Skeletal muscle satellite cell (primary cell): ENCODE measurements around the gene PPP1R16B.
A peak's percentile ranks its signal among the peaks of the same experiment; 100 is the strongest.
"Not testable (repeated sequence)": the region's sequence is repeated elsewhere in the genome, so short reads cannot be mapped to it uniquely, and the experiment has no call there.

Source experiments
- H3K27me3 ChIP-seq: 2 replicates; pipeline ENCODE4 v1.7.0; 2013; ENCODE audit warnings: low read length; ENCODE audit not compliant: control insufficient read depth, insufficient read depth
- H3K36me3 ChIP-seq: 2 replicates; pipeline ENCODE4 v1.7.0; 2013; ENCODE audit warnings: mild to moderate bottlenecking, control low read depth, low read length; ENCODE audit not compliant: insufficient read depth
- H3K4me1 ChIP-seq: 2 replicates; pipeline ENCODE4 v1.7.0; 2013; ENCODE audit warnings: low read length; ENCODE audit not compliant: control insufficient read depth, insufficient read depth
- H3K4me2 ChIP-seq: 2 replicates; pipeline ENCODE4 v1.7.0; 2013; ENCODE audit warnings: mild to moderate bottlenecking, low read length
- H3K4me3 ChIP-seq: 2 replicates; pipeline ENCODE4 v1.7.0; 2013; ENCODE audit warnings: low read length
- H3K9ac ChIP-seq: 2 replicates; pipeline ENCODE4 v1.7.0; 2013; ENCODE audit warnings: mild to moderate bottlenecking, low read depth, low read length, moderate library complexity
- H3K9me3 ChIP-seq: replicated peaks from 2 replicates; pipeline ENCODE4 v1.7.0; 2013; ENCODE audit warnings: mild to moderate bottlenecking, control low read depth, low read length

The PPP1R16B gene

DNA sequence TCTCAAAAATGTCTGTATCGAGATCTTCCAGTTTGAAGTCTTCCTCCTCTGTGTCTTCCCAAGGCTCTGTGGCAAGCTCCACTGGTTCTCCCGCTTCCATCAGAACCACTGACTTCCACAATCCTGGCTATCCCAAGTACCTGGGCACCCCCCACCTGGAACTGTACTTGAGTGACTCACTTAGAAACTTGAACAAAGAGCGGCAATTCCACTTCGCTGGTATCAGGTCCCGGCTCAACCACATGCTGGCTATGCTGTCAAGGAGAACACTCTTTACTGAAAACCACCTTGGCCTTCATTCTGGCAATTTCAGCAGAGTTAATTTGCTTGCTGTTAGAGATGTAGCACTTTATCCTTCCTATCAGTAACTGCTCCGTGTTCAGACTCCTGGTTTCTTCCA, 146.7 kb downstream of the PPP1R16B start:
- Histone ChIP-seq H3K36me3 (peaks cover 25% of the 10 kb centered on the region), H3K9me3 (no peaks in the 10 kb centered on the region), H3K4me2 (no peak overlapping the region), H3K4me3 (no peak overlapping the region), H3K9ac (no peak overlapping the region), H3K4me1 (no peaks in the 10 kb centered on the region), H3K27me3 (no peaks in the 10 kb centered on the region)

DNA sequence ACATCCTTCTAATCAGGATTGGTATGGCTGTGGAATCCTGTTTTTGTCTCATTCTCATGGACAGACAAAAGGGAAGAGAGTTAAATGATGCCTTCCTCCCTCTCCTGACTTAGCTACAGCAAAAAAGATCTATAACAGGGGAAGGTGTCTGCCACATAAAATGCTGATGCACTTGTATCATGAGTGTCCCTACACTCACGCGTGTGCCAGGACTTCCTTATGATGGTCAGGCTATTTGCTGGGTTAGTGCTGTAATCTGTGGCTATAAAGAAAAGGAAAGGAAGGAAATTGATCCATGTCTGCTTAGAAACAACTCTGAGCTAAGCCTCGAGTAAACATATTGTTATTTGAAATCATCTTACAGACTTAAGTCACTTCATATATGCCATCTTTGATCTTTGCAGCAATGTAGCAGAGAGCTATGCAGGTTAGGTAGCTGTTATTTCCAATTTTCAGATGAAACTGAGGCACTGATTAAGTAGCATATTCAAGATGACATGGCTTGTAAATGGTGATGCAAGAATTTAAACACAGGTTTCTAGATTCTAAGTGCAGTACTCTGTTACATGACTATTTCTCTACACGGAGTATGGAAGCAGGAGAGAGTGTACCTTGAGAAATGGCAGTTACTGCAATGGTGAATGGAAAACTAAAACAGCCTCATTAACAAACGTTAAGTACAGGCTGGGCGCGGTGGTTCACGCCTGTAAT, 148.3 kb downstream of the PPP1R16B start:
- Histone ChIP-seq H3K4me3 (no peak overlapping the region), H3K4me2 (no peak overlapping the region)

DNA sequence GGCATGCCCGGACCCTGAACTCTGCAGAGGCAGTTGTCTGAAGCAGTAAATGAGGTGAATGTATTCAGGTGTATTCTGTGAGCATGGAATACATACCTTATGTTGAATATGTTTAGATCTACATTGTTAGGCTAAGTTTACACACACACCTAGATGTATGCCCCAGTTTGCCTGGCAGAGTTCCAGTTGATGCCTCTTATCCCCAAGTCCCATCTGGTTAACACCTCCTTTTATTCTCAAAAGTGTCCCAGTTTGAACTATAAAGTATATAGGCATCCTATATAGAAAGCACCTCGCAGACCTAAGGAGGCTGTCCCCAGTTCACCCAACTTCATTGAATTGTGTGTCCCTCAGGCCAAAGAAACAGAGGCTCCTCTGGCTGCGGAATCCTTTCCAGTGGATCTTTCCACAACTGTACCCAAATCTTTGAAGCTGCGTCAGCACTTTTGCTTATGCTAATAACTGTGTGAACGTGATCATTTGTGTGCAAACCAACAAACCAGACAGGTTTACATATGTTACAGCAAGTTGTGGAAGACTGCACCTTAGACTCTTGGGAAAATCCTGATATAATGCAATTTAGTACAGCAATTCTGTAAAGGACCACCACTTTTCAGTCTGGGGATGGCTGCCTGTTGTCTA, 151.9 kb downstream of the PPP1R16B start:
- no peak overlapping the region for H3K4me2 ChIP-seq

More for the DNA sequence above, 148.3 kb downstream of the PPP1R16B start:
- H3K9ac ChIP-seq: no peak overlapping the region
- H3K9me3 ChIP-seq: no peaks in the 10 kb centered on the region
- no peaks in the 10 kb centered on the region for H3K27me3 ChIP-seq
- H3K4me1 ChIP-seq: no peaks in the 10 kb centered on the region
- peaks cover 17% of the 10 kb centered on the region for H3K36me3 ChIP-seq

DNA sequence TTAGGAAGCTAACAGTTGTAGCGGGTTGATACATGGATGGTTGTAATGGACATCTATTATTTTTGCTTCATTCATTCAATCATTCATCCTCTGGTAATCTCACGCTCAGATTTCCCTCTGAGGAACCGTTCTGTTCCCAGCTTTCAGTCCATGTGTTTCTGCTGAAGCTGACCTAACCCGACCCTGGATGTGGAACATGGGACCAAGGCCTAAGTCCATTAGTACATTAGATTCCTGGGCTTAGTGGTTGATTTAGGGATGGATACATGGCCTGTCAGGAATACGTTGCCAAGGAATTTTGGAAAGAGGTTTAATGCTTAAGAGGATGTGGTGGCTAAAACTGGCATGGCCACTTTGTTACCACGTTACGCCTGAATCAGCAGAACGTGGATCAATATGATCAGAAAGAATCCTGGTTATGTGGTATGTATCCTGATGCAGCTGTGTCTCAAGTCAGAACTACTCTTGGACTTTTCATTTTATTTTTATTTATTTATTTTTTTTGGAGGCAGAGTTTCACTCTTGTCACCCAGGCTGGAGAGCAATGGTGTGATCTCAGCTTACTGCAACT, 152.5 kb downstream of the PPP1R16B start:
- no peak overlapping the region for H3K9ac ChIP-seq
- H3K9me3 ChIP-seq: no peaks in the 10 kb centered on the region
- no peaks in the 10 kb centered on the region for H3K36me3 ChIP-seq
- no peak overlapping the region for H3K4me3 ChIP-seq
- no peak overlapping the region for H3K4me2 ChIP-seq
- no peaks in the 10 kb centered on the region for H3K27me3 ChIP-seq
- peaks cover 9% of the 10 kb centered on the region for H3K4me1 ChIP-seq

More for the DNA sequence above, 151.9 kb downstream of the PPP1R16B start:
- H3K4me1 ChIP-seq: peaks cover 7% of the 10 kb centered on the region
- H3K27me3 ChIP-seq: no peaks in the 10 kb centered on the region
- peaks cover 3% of the 10 kb centered on the region for H3K36me3 ChIP-seq
- H3K9me3 ChIP-seq: no peaks in the 10 kb centered on the region
- no peak overlapping the region for H3K9ac ChIP-seq
- no peak overlapping the region for H3K4me3 ChIP-seq

DNA sequence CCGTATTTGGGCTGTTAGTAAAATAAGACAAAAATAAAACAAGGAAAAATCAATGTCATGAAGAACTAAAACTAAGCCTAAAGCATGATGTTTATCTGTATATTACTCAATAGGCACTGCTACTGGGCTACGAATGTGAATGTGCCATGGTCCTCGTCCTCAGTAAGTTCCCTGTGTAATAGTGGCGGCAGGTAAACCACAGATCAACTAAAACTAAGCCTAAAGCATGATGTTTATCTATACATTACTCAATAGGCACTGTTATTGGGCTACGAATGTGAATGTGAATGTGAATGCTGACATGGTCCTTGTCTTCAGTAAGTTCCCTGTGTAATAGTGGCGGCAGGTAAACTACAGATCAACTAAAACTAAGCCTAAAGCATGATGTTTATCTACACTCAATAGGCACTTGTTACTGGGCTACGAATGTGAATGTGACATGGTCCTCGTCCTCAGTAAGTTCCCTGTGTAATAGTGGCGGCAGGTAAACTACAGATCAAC, 154.7 kb downstream of the PPP1R16B start:
- H3K4me2 ChIP-seq, H3K9me3 ChIP-seq, H3K27me3 ChIP-seq, H3K9ac ChIP-seq, H3K4me3 ChIP-seq, H3K36me3 ChIP-seq: not testable (repeated sequence)
- peaks cover 16% of the 10 kb centered on the region for H3K4me1 ChIP-seq

DNA sequence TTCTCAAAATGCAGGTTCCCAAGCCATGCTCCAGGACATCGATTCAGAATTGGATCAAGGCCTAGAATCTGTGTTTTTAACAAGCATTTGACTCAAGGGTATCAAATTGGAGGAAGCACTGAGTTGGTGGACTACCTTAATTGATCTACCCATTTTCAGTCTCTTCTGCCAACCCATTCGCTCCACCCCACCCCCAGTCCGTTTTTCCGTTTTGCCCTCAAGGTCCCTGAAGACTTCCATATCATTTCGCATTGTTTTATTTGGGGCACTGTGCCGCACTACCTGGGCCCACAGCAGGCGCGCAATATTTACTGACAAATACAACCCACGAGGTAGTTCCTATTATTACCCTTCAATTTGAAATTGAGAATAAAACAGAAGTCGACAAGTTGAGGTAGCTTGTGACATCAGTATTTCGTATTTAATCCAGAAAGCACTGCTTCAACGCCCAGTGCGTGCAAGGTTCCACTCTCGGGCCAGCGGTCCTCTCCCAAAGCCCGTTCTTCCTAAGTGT, 156.1 kb downstream of the PPP1R16B start:
- Histone ChIP-seq H3K36me3 (peaks cover 4% of the 10 kb centered on the region), H3K9ac (peak overlapping the region; percentile 93), H3K27me3 (no peaks in the 10 kb centered on the region), H3K4me2 (peak overlapping the region; percentile 91), H3K9me3 (no peaks in the 10 kb centered on the region), H3K4me1 (peaks cover 16% of the 10 kb centered on the region), H3K4me3 (peak overlapping the region; percentile 92)

DNA sequence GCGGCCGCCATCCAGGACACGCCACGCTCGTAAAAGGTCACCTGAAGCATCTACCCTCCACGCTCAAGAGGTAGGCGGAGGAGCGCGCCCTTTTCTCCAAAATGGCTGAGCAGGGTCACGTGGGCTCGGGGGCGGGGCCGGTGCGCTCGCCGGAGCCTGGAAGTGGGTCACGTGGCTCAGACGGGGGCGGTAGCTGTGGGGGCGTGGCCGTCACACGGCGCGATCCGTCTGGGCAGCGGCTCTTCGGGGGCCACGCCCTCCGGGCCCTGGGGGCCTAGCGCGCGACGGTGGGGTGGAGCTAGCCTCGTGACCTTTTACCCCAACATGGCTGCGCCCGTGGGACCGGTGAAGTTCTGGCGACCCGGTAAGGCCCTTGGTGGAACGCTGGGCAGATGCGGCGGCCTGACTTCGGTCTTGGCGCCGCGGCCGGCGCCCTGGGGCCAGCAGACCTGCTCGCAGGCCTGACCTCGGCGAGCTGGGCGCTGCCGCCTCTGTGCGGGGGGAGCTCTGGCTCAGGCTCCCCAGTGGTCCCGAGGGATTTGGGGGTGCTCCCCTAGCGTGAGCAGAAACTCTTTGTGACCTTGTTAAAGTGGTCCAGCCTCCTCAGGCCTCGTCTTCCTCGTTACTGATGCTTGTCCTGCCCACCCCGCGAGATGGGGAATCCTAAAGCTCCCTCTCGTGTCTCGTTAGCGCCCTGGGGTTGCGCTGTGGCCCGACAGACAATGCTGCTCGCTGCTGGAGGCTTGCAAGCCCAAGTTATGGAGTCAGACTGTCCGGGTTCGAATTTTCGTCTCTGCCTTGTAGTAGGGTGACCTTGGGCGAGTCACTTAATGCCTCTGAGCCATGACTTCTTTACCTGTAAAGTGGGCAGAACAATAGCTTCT, 156.8 kb downstream of the PPP1R16B start, which contains the start of gene DHX35:
DHX35 (plus strand) TSS at position 301 of the 884 bp plus-strand sequence; CDS start at position 325, 24 bp downstream.
- Histone ChIP-seq H3K9me3 (no peaks in the 10 kb centered on the region), H3K4me3 (peak within 1 kb of the TSS; percentile 92), H3K36me3 (peaks cover 4% of the 10 kb centered on the region), H3K27me3 (no peaks in the 10 kb centered on the region), H3K4me2 (peak within 1 kb of the TSS; percentile 91), H3K4me1 (peaks cover 16% of the 10 kb centered on the region), H3K9ac (peak within 1 kb of the TSS; percentile 93)

DNA sequence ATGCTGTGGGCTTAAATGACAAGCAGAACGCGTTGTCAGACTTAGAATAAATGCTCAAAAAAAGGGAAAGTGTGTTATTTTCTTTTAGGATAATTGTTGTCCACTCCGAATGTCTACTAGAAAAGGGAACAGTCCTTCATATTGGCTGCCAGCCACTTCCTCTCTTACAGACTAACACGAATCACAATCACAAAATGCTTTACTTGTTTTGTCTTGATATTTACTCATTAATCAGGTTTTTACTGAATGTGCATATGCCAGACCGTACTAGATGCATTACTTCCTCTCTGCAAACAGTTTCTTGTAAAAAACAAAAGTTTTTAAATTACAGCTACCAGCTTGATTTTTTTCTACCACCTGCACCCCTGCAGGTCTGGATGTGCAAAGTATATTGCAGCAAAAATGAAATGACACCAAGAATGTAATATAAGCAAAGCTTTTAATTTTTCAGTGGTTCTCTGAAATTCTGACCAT, 157.5 kb downstream of the PPP1R16B start:
- H3K4me1 ChIP-seq: peaks cover 16% of the 10 kb centered on the region
- H3K9ac ChIP-seq: peak overlapping the region; percentile 93
- peaks cover 4% of the 10 kb centered on the region for H3K36me3 ChIP-seq
- peak overlapping the region; percentile 86 for H3K4me2 ChIP-seq
- H3K4me3 ChIP-seq: peak overlapping the region; percentile 92
- H3K27me3 ChIP-seq: no peaks in the 10 kb centered on the region
- H3K9me3 ChIP-seq: no peaks in the 10 kb centered on the region

DNA sequence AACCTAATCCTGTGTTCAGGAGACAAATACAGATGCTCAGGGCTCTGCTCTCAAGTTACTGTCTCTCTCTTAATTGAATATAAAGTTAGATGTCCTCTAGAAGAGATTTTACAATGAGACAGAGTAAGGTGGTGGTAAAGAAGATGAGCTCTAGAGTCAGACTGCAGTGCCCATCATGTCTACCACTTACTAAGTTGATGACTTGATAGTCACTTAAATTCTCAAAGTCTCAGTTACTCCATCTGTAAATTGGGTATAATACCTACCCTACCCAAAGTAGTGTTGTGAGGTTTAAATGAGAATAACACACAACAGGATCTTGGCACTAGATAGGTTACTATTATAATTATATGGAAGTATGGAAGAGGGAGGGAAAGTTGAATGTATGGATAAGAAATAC, 158.2 kb downstream of the PPP1R16B start:
- Histone ChIP-seq H3K36me3 (peaks cover 4% of the 10 kb centered on the region), H3K4me1 (peaks cover 16% of the 10 kb centered on the region), H3K4me3 (no peak overlapping the region), H3K9ac (no peak overlapping the region), H3K27me3 (no peaks in the 10 kb centered on the region), H3K4me2 (no peak overlapping the region), H3K9me3 (no peaks in the 10 kb centered on the region)

DNA sequence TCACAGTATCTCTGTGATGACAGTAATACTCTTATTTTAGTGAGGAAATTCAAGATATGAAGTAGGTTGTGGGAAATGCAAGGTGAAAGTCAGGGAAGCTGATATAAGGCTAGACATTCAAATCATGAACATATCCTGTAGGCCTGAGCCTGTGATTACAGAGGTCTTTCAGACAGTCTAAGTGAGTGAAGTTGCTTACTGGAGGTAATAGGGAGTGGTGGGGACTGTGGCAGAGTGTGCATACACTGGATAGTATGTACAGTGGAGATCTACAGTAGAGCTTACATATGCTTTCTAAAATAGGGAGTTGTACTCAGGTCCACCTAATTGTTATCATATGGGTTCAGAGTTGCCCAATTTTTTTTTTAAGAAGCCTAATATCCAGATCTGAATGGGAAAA, 159.8 kb downstream of the PPP1R16B start:
- no peak overlapping the region for H3K4me2 ChIP-seq
- peaks cover 4% of the 10 kb centered on the region for H3K36me3 ChIP-seq
- peaks cover 26% of the 10 kb centered on the region for H3K4me1 ChIP-seq
- no peaks in the 10 kb centered on the region for H3K27me3 ChIP-seq
- no peak overlapping the region for H3K4me3 ChIP-seq
- no peak overlapping the region for H3K9ac ChIP-seq
- H3K9me3 ChIP-seq: no peaks in the 10 kb centered on the region
